NCI-H1105 treated with DMSO at 0.1 percent for 48 hours (cell line): Measurements from ENCODE around the gene NCOA6.
A peak's percentile ranks its signal among the peaks of the same experiment; 100 is the strongest.
"Not testable (repeated sequence)": the region's sequence is repeated elsewhere in the genome, so short reads cannot be mapped to it uniquely, and the experiment has no call there.

Experiments used
- DNase-seq: peaks from one replicate; lab custom pipeline; 2025; lab: John Stamatoyannopoulos, UW

The NCOA6 gene

GRCh38 chr20:34829191-34829590 is 3.7 kb upstream of the NCOA6 start:
- no peak for DNase-seq

GRCh38 chr20:34824806-34825529 is 483 bp downstream of the NCOA6 start:
- peak; percentile 44 for DNase-seq

DNA sequence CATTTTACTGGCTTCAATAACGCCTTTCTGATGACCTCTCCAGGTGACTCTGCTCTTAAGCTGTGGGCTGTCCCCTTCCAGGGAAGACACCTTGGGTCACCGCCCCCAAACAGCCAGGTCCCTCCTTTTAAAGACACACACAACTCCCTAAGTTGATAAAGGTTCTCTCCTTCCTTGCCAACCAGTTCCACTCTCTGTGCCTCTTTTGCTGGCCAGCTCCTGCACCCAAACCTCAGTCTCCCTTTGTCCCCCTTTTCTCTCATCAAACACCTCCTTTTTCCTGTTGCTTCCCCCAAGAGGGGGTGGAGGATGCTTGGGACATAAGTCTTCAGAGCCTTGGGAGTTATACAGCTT is 1.0 kb downstream of the NCOA6 start:
- DNase-seq, result peak; percentile 78

DNA sequence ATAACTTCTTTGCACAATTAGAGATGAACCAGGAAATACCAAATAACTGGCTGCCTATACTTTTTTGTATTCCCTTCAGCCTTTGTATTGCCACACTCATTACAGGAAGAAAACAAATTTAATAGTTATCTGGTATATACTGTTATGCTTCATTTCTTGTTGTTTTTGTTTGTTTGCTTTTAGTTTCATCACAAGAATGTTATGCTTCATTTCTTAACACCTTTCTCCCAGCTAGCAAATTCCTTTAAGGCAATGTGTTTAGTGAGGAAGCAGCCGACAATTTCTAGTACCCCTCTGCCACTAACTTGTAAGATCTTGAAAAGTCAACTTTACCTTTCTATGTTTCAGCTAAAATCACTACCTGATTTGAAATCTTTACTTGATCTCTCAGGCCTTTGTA is 1.4 kb downstream of the NCOA6 start:
- no peak for DNase-seq

GRCh38 chr20:34820805-34821578 is 4.5 kb downstream of the NCOA6 start:
- no peak for DNase-seq

- no peak for DNase-seq
These were observed 7.7 kb downstream of the NCOA6 start for GRCh38 chr20:34817801-34818200.

- no peak for DNase-seq
These were observed 8.4 kb downstream of the NCOA6 start for GRCh38 chr20:34817072-34817471.

DNA sequence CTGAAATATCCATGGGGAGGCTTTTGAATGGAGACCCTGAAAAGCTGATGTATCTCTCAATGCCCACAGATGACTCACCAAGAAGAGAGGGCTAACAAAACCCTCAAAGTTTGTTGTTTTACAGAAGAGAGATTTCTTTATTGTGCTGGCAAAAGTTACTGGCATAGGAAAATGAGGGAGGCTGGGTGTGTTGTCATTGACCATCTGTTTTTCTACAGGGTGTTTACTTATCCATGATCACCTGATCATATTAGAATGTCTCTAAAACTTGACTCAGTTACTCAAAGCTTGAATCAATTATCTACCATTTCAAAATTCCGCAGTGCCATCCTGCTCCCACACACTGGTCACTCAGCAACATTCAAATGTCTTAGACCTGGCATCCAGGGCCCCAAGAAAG is 9.8 kb downstream of the NCOA6 start:
- DNase-seq, result no peak

- no peak for DNase-seq
These were observed 16.9 kb downstream of the NCOA6 start for GRCh38 chr20:34808583-34808982.

GRCh38 chr20:34807944-34808465 is 17.4 kb downstream of the NCOA6 start:
- not testable (repeated sequence) for DNase-seq

- DNase-seq, result no peak
These were observed 19.2 kb downstream of the NCOA6 start for GRCh38 chr20:34806255-34806654.

- no peak for DNase-seq
These were observed 26.6 kb downstream of the NCOA6 start for GRCh38 chr20:34798871-34799270.

DNA sequence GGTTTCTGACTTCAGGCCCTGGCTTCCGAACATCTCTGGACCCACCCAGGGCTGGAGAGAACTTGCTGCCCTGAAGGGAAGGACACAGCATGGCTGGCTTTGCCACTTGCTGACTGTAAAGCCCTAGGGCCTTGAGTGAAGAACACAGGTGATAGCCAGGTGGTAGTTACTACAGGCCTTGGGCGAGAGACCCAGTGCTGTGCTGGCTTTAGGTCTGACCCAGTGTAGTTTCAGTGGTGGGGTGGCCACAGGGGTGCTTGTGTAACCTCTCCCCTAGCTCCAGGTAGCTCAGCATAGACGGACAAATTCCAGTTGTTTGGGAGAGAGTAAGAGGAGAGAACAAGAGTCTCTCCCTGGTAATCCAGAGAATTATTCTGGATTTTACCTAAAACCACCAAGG is 27.1 kb downstream of the NCOA6 start:
- DNase-seq, result no peak

DNA sequence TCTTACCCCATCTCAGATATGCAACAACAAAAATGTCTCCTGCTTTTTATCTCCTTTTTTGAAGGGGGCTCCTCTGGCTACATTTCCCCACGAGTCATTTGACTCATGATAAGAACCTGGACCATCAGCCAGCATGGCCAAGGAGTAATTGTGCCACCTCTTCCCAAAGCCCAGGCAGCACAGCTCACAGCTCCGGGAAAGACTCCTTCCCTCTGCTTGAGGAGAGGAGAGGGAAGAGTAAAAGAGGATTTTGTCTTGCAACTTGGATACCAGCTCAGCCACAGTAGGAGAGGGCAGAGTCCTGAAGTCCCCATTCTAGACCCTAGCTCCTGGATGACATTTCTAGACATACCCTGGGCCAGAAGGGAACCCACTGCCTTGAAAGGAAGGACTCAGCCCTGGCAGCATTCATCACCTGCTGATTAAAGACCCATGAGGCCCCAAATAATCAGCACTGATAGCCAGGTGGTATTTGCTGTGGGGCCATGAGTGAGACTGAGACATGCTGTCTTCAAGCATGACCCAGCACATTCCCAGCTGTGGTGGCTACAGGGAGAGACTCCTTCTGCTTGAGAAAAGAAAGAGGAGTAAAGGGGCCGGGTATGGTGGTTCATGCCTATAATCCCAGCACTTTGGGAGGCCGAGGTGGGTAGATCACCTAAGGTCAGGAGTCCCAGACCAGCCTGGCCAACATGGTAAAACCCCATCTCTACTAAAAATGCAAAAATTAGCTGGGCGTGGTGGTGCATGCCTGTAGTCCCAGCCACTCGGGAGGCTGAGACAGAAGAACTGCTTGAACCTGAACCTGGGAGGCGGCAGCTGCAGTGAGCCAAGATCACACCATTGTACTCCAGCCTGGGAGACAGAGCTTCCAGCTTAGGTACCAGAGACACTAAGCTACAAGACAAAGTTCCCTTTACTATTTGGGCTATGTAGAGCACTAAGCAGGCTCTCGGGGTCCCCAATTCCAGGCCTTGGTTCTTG is 28.1 kb downstream of the NCOA6 start:
- DNase-seq, result no peak

GRCh38 chr20:34794006-34794585 is 31.4 kb downstream of the NCOA6 start:
- no peak for DNase-seq

DNA sequence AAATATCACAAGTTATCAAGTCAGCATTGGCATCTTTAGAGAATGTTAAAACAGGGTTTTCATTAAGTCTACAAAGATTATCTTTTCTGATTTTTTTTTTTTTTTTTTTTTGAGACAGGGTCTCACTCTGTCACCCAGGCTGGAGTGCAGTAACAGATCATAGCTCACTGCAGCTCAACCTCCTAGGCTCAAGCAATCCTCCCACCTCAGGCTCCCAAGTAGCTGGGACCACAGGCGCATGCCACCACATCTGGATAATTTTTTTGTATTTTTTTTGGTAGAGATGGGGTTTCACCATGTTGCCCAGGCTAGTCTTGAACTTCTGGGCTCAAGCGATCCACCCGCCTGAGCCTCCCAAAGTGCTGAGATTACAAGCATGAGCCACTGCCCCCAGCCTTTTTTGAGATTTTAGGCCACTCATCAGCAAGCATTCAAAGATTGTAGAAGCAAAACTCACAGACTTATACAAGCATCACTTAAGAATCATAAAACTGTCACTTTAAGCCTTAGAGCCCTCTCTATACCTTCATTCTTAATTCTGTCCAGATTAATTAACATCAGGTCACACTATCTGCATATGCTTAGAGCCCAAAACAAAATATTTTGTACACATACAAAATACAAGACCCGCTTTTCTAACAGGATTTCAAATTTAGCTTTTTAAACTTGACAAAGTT is 32.6 kb downstream of the NCOA6 start:
- DNase-seq, result no peak

GRCh38 chr20:34791289-34792020 is 34.0 kb downstream of the NCOA6 start:
- DNase-seq, result peak; percentile 10

DNA sequence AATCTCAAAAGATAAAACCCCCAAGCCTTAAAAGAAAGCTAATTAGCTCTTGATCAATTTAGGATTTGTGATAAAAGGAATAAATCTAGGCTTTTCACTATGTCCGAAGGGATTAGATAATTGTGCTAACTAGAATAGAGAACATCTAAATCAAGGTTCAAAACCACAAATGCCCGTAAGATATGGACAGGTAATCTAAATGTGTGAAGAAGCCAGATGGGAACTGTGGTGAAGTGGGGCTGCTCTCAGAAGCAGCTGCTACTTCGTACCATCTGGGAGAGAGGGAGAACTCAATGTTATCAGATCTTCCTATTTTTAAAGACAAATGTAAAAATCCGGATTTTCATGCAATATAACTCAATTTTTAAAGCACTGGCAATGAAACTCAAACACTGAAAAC is 44.2 kb downstream of the NCOA6 start:
- no peak for DNase-seq

GRCh38 chr20:34780291-34780690 is 45.2 kb downstream of the NCOA6 start:
- not testable (repeated sequence) for DNase-seq

DNA sequence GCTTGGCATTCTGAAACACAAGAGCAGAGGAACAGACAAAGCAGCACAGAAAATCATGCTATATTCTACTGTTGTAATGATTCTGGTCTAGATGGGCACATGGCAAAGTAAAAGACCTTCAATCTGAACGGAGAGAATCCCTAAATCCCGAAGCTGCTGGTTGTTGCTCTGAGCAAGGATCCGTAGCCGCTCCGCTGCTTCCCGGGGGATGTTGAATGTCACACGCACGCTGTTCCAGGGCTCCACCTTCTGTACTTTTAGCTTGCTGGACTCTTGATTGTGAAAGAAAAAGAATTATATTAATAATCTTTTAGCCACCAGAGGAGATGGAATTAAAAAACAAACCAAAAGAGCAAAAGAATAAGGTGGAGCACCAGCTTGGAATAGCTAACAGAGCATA is 49.3 kb downstream of the NCOA6 start:
- DNase-seq, result no peak

GRCh38 chr20:34774886-34775285 is 50.6 kb downstream of the NCOA6 start:
- DNase-seq, result no peak
